Activated naive CD4-positive, alpha-beta T cell treated with anti-CD3 and anti-CD28 coated beads, Interleukin-2, amount 10 ng/mL, durations not matched to agents 7 days and 5 days (primary cell): ENCODE results near the gene LMAN1L.

ENCODE experiments used
- CTCF ChIA-PET: fragments of 350-600 bp; sonication (Branson Sonifier 250); formaldehyde crosslinking; loops from one replicate; lab custom pipeline; 2021; ENCODE audit warnings: antibody characterized with exemption; lab: Charles Lee
- DNase-seq: peaks from one replicate; pipeline ENCODE4 v3.0.0-alpha.2; 2020
- H3K27ac Mint-ChIP-seq: one replicate; pipeline ENCODE4 v1.8.0; 2021; ENCODE audit warnings: mild to moderate bottlenecking, moderate library complexity, mixed read lengths
- H3K27me3 Mint-ChIP-seq: one replicate; pipeline ENCODE4 v1.8.0; 2021; ENCODE audit warnings: mild to moderate bottlenecking, mixed read lengths
- H3K36me3 Mint-ChIP-seq: one replicate; pipeline ENCODE4 v1.8.0; 2021; ENCODE audit warnings: mixed read lengths
- H3K4me1 Mint-ChIP-seq: one replicate; pipeline ENCODE4 v1.8.0; 2021; ENCODE audit warnings: mixed read lengths
- H3K4me3 Mint-ChIP-seq: one replicate; pipeline ENCODE4 v1.8.0; 2021; ENCODE audit warnings: mild to moderate bottlenecking, moderate library complexity, mixed read lengths
- H3K9me3 Mint-ChIP-seq: one replicate; pipeline ENCODE4 v1.8.0; 2021; ENCODE audit warnings: mixed read lengths

The LMAN1L gene

GRCh38 chr15:74863239-74864056 lies 50.8 kb downstream of the LMAN1L start:
- Mint-ChIP-seq H3K9me3 (peaks cover 6% of the 10 kb centered on the region), H3K4me3 (no peak overlapping the region), H3K27me3 (no peaks in the 10 kb centered on the region), H3K36me3 (peaks cover 36% of the 10 kb centered on the region), H3K27ac (peak overlapping the region; percentile 7), H3K4me1 (peaks cover 59% of the 10 kb centered on the region)
- CTCF ChIA-PET, result interaction anchor here (2.0 kb wide), 1 partner anchor 38 kb away, joined by 8 read pairs; no protein-coding TSS in a partner anchor
- no peak for DNase-seq

- peaks cover 6% of the 10 kb centered on the region for H3K9me3 Mint-ChIP-seq
- H3K4me3 Mint-ChIP-seq, result no peak overlapping the region
- H3K27me3 Mint-ChIP-seq, result no peaks in the 10 kb centered on the region
- H3K4me1 Mint-ChIP-seq, result peaks cover 61% of the 10 kb centered on the region
- CTCF ChIA-PET, result interaction anchor here (2.0 kb wide), 1 partner anchor 37 kb away, joined by 8 read pairs; no protein-coding TSS in a partner anchor
- H3K36me3 Mint-ChIP-seq, result peaks cover 35% of the 10 kb centered on the region
- no peak for DNase-seq
- peak overlapping the region; percentile 30 for H3K27ac Mint-ChIP-seq
Observed at GRCh38 chr15:74864296-74864695, 51.7 kb downstream of the LMAN1L start.

- peak overlapping the region; percentile 76 for H3K27ac Mint-ChIP-seq
- no peaks in the 10 kb centered on the region for H3K27me3 Mint-ChIP-seq
- no peak for DNase-seq
- H3K36me3 Mint-ChIP-seq, result peaks cover 45% of the 10 kb centered on the region
- CTCF ChIA-PET, result interaction anchor here (1.1 kb wide), 1 partner anchor 36 kb away, joined by 4 read pairs; no protein-coding TSS in a partner anchor
- peaks cover 6% of the 10 kb centered on the region for H3K9me3 Mint-ChIP-seq
- H3K4me3 Mint-ChIP-seq, result no peak overlapping the region
- peaks cover 66% of the 10 kb centered on the region for H3K4me1 Mint-ChIP-seq
Observed at GRCh38 chr15:74865316-74865715, 52.7 kb downstream of the LMAN1L start.

GRCh38 chr15:74866090-74866489 lies 53.5 kb downstream of the LMAN1L start:
- H3K27ac Mint-ChIP-seq, result no peak overlapping the region
- DNase-seq, result no peak
- H3K36me3 Mint-ChIP-seq, result peaks cover 51% of the 10 kb centered on the region
- H3K9me3 Mint-ChIP-seq, result peaks cover 6% of the 10 kb centered on the region
- H3K4me1 Mint-ChIP-seq, result peaks cover 73% of the 10 kb centered on the region
- H3K27me3 Mint-ChIP-seq, result no peaks in the 10 kb centered on the region
- CTCF ChIA-PET, result interaction anchor here (1.1 kb wide), 1 partner anchor 35 kb away, joined by 4 read pairs; no protein-coding TSS in a partner anchor
- no peak overlapping the region for H3K4me3 Mint-ChIP-seq

GRCh38 chr15:74867466-74868038 lies 54.9 kb downstream of the LMAN1L start:
- Mint-ChIP-seq H3K27ac (peak overlapping the region; percentile 89), H3K27me3 (no peaks in the 10 kb centered on the region), H3K4me3 (peak overlapping the region; percentile 23), H3K36me3 (peaks cover 55% of the 10 kb centered on the region), H3K4me1 (peaks cover 81% of the 10 kb centered on the region), H3K9me3 (peaks cover 6% of the 10 kb centered on the region)
- no peak for DNase-seq
- CTCF ChIA-PET, result no interaction called here

- Mint-ChIP-seq H3K36me3 (peaks cover 59% of the 10 kb centered on the region), H3K4me3 (peak overlapping the region; percentile 23), H3K9me3 (peaks cover 6% of the 10 kb centered on the region), H3K27ac (peak overlapping the region; percentile 89), H3K27me3 (no peaks in the 10 kb centered on the region), H3K4me1 (peaks cover 85% of the 10 kb centered on the region)
- DNase-seq, result no peak
- CTCF ChIA-PET, result no interaction called here
Observed at GRCh38 chr15:74868059-74868458, 55.4 kb downstream of the LMAN1L start.

- H3K4me1 Mint-ChIP-seq, result peaks cover 87% of the 10 kb centered on the region
- CTCF ChIA-PET, result interaction anchor here (0.7 to 2.9 kb wide), 9 partner anchors 11 to 86 kb away, joined by 3 to 29 read pairs (median 4); no protein-coding TSS in a partner anchor
- peaks cover 53% of the 10 kb centered on the region for H3K36me3 Mint-ChIP-seq
- no peaks in the 10 kb centered on the region for H3K27me3 Mint-ChIP-seq
- H3K9me3 Mint-ChIP-seq, result peaks cover 6% of the 10 kb centered on the region
- peak overlapping the region; percentile 91 for H3K4me3 Mint-ChIP-seq
- peak overlapping the region; percentile 93 for H3K27ac Mint-ChIP-seq
- no peak for DNase-seq
Observed at GRCh38 chr15:74869372-74869725, 56.7 kb downstream of the LMAN1L start.

GRCh38 chr15:74869726-74870407 lies 57.2 kb downstream of the LMAN1L start:
- H3K9me3 Mint-ChIP-seq, result peaks cover 6% of the 10 kb centered on the region
- peak overlapping the region; percentile 91 for H3K4me3 Mint-ChIP-seq
- H3K27ac Mint-ChIP-seq, result peak overlapping the region; percentile 93
- no peaks in the 10 kb centered on the region for H3K27me3 Mint-ChIP-seq
- peaks cover 83% of the 10 kb centered on the region for H3K4me1 Mint-ChIP-seq
- CTCF ChIA-PET, result interaction anchor here (1.0 to 2.9 kb wide), 10 partner anchors 11 to 87 kb away, joined by 3 to 29 read pairs (median 4); no protein-coding TSS in a partner anchor
- H3K36me3 Mint-ChIP-seq, result peaks cover 51% of the 10 kb centered on the region
- DNase-seq, result peak; percentile 66

- peaks cover 47% of the 10 kb centered on the region for H3K36me3 Mint-ChIP-seq
- CTCF ChIA-PET, result interaction anchor here (0.6 to 2.9 kb wide), 10 partner anchors 12 to 88 kb away, joined by 3 to 29 read pairs (median 5); no protein-coding TSS in a partner anchor
- H3K27ac Mint-ChIP-seq, result peak overlapping the region; percentile 93
- no peaks in the 10 kb centered on the region for H3K27me3 Mint-ChIP-seq
- H3K9me3 Mint-ChIP-seq, result peaks cover 6% of the 10 kb centered on the region
- no peak for DNase-seq
- H3K4me1 Mint-ChIP-seq, result peaks cover 77% of the 10 kb centered on the region
- H3K4me3 Mint-ChIP-seq, result peak overlapping the region; percentile 91
Observed at GRCh38 chr15:74870436-74871215, 58.0 kb downstream of the LMAN1L start.

- Mint-ChIP-seq H3K27ac (peak overlapping the region; percentile 87), H3K27me3 (peaks cover 10% of the 10 kb centered on the region), H3K36me3 (peaks cover 34% of the 10 kb centered on the region), H3K4me1 (peaks cover 59% of the 10 kb centered on the region), H3K9me3 (peaks cover 6% of the 10 kb centered on the region), H3K4me3 (peak overlapping the region; percentile 91)
- CTCF ChIA-PET, result no interaction called here
- no peak for DNase-seq
Observed at GRCh38 chr15:74872702-74873035, 60.0 kb downstream of the LMAN1L start.

GRCh38 chr15:74873036-74873755 lies 60.6 kb downstream of the LMAN1L start, which contains the start of gene SCAMP2:
TSS of gene SCAMP2 (minus strand) at chr15:74873365. CDS start at chr15:74873255, 110 bp downstream.
- DNase-seq, result peak; percentile 95
- Mint-ChIP-seq H3K4me1 (peaks cover 54% of the 10 kb centered on the region), H3K9me3 (peaks cover under 1% of the 10 kb centered on the region), H3K36me3 (peaks cover 29% of the 10 kb centered on the region), H3K27me3 (peaks cover 10% of the 10 kb centered on the region), H3K27ac (peak within 1 kb of the TSS; percentile 94), H3K4me3 (peak within 1 kb of the TSS; percentile 91)
- CTCF ChIA-PET, result interaction anchor here (0.7 to 1.2 kb wide), 5 partner anchors 10 to 36 kb away, joined by 3 to 5 read pairs (median 3); no protein-coding TSS in a partner anchor

- H3K9me3 Mint-ChIP-seq, result no peaks in the 10 kb centered on the region
- peaks cover 10% of the 10 kb centered on the region for H3K27me3 Mint-ChIP-seq
- H3K4me1 Mint-ChIP-seq, result peaks cover 47% of the 10 kb centered on the region
- H3K4me3 Mint-ChIP-seq, result peak overlapping the region; percentile 91
- peak; percentile 42 for DNase-seq
- H3K36me3 Mint-ChIP-seq, result peaks cover 25% of the 10 kb centered on the region
- CTCF ChIA-PET, result interaction anchor here (0.7 to 1.2 kb wide), 5 partner anchors 9 to 36 kb away, joined by 3 to 5 read pairs (median 3); no protein-coding TSS in a partner anchor
- peak overlapping the region; percentile 94 for H3K27ac Mint-ChIP-seq
Observed at GRCh38 chr15:74873756-74874424, 61.3 kb downstream of the LMAN1L start.
